Endometrial microvascular endothelial cells (primary cell): ENCODE data around the gene KIAA0408. TPM values are rescaled to one million over a fixed set of nuclear protein-coding genes. Genes with fewer than 3 reads are reported as not detected.

ENCODE experiments used
- in situ Hi-C: cut with HindIII; loops from 2 replicates; pipeline ENCODE4 v1.10.0; 2017; ENCODE audit warnings: low sequenced_read_pairs, low pct_unique_long_range_greater_than_20kb; ENCODE audit errors: inconsistent ontology term
- total RNA-seq: library from RNA; depleted of rRNA; stranded (reverse); fragments of >200 nt; gene quantifications from one replicate; pipeline ENCODE4 v1.2.3, GENCODE V29; 2015; ENCODE audit errors: inconsistent ontology term

KIAA0408 gene
- total RNA-seq, 1 donor from 2014 or later = not detected

DNA sequence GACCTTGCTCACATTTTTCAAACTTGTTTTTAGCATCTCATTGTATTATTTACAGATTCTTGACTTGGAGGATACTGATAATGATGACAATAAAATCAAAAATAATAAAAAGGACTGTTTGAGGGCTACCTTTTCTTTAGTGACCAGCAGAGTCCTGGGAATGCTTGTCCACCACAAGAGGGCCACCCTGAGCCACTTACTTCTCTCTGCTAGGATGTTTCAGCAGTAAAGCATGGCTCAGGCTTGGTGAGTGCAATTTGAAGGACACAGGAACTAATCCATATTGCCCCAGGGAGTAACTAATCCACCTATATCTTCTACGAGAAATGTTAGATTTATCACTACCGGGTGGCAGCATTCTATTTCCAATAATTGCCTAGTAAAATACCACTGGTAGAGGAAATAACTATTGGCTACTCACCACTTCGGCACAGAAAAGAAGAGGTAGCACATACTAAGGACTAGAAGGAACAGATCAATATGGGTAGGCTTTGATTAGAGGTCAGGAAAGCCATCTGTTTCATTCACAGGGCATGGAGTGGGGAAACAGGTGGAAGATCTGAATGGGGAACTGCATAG lies 5.8 kb upstream of the KIAA0408 start:
- in situ Hi-C loops = no loop called here

DNA sequence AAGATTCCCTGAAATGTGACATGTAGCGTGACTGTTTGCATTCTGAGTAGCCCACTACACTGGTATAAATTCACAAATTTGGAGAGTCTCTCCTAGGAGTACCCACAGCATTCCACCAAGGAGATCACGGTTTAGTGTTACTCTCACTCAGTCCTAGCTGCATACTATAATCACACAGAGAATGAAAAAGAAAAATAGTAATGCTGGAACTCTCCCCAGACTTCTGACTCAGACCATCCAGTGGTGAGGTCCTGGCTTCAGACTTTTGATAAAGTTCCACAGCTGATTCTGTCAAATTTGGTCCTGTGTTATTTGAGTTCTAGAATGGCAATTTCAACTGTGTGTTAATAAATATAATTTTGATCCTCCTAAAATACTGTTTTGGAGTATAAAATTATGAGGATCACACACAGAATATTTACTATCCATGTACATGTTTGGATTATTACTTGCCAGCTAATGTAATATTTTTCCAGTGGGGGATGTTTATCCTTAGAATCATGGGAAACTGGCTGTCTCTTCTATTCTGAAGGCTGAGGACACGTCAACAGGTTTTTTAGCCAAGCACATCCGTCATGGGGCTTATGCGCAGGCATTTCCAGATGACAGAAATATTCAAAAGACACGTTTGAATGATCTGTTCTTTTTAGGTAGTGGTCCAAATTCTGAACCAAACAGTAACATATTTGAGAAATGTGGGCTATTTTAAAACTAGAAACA lies 5.1 kb upstream of the KIAA0408 start:
- in situ Hi-C loops = no loop called here

DNA sequence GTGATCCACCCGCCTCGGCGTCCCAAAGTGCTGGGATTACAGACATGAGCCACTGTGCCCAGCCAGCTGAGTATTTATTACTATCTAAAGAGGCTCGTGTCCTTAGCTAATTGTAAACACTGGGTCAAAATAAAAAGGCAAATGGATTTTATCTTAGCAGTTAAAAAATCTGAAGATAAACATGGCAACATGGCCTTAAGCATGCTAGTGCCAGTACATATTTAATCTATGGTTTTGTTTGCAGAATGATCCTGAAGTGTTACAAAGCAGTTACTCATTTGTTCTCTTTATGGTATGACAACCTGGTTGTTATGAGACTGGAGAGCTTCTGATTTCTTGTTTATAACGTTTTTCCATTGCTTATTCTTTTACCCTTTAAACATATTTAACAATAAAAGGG lies 3.9 kb upstream of the KIAA0408 start:
- in situ Hi-C loops = no loop called here

DNA sequence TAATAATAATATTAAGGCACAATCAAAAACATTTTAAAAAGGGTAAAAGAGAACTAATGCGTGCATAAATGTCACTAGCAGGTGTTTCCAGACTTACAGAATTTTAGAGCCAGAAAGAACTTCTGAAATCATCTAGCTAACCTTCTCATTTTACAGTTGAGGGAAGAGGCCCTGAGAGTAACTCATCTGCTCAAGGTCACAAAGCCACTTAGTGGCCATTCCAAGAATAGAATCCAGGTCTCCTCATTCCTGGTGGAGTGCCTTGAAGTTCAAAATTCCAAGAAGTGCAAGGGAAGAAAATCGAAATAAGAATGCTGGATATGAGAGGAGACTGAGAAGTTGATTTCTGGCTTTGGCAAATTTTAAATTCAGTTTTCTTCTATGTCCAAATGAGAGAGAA lies 3.2 kb upstream of the KIAA0408 start:
- in situ Hi-C loops = no loop called here

GRCh38 chr6:127460465-127460864 lies 1.3 kb upstream of the KIAA0408 start:
- in situ Hi-C loops = no loop called here

- in situ Hi-C loops = no loop called here
These were observed 372 bp downstream of the KIAA0408 start for GRCh38 chr6:127458817-127459216.

GRCh38 chr6:127458222-127458621 lies 967 bp downstream of the KIAA0408 start:
- in situ Hi-C loops = no loop called here

GRCh38 chr6:127457456-127458064 lies 1.6 kb downstream of the KIAA0408 start:
- in situ Hi-C loops = no loop called here

DNA sequence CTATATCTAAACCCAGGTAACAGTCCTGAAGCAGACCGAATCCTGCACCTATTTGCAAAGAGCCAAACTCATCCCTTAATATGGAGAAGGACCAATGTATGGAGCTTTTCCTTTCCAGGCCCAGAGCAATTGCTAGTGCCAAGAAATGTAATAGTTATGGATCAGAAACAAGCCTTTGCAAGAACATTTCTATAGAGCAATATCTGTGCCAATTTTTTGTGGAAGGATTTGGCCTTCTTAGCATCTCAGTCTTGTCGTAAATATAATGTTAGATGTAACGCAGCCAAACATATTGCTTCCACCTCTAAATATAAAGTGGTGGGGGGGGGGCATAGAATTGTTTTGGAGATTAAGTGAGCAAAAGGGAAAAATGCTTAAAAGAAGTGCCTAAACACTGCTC lies 2.7 kb downstream of the KIAA0408 start:
- in situ Hi-C loops = no loop called here

GRCh38 chr6:127453845-127454619 lies 5.2 kb downstream of the KIAA0408 start:
- in situ Hi-C loops = no loop called here

GRCh38 chr6:127452803-127453202 lies 6.4 kb downstream of the KIAA0408 start:
- in situ Hi-C loops = no loop called here

- in situ Hi-C loops = no loop called here
These were observed 7.8 kb downstream of the KIAA0408 start for GRCh38 chr6:127451388-127451787.

GRCh38 chr6:127447780-127448179 lies 11.4 kb downstream of the KIAA0408 start:
- in situ Hi-C loops = no loop called here

GRCh38 chr6:127446356-127446755 lies 12.8 kb downstream of the KIAA0408 start:
- in situ Hi-C loops = no loop called here

DNA sequence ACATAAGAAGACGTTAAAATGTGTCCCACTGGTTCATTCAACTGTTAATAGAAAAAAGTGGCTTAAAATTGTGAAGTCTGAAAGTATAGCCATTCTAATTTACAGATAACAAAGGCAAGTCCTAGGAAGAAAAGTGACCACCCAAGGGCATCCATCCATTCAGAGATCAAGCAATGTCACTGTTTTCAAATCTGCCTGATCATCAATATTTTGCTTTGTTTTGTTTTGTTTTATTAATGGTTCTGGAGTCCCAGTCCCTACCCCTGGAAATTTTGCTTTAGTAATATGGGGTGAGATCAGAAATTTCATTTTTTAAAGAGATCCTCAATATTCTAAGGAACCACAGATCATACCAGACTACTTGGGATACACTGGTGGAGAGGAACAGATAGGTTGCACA lies 17.3 kb downstream of the KIAA0408 start:
- in situ Hi-C loops = no loop called here

GRCh38 chr6:127439718-127440117 lies 19.5 kb downstream of the KIAA0408 start:
- in situ Hi-C loops = no loop called here

DNA sequence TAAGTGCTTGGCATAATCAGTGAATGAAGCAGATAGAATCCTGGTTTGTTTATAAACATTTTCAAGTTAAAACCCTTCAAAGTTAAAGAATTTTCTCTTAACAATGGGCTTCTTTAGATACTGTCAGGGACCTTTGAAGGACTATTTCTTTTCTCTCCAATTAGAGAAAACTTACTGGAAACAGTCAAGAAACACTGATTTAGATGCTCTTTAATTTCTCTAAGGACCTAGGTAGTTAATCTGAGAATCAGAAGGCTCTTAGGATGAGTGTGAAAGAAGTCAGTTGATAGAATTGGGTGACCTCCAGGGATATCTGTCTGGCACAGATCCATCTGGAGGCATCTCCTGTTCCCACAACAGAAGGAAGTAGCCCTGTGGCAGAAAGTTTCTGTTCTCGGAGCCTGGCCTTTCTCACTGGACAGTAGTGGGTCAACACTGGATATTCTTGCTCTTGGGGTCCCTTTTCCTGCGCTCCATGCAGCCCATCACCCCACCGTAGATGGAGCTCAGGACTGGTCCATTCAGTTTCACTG lies 22.5 kb downstream of the KIAA0408 start:
- in situ Hi-C loops = no loop called here

DNA sequence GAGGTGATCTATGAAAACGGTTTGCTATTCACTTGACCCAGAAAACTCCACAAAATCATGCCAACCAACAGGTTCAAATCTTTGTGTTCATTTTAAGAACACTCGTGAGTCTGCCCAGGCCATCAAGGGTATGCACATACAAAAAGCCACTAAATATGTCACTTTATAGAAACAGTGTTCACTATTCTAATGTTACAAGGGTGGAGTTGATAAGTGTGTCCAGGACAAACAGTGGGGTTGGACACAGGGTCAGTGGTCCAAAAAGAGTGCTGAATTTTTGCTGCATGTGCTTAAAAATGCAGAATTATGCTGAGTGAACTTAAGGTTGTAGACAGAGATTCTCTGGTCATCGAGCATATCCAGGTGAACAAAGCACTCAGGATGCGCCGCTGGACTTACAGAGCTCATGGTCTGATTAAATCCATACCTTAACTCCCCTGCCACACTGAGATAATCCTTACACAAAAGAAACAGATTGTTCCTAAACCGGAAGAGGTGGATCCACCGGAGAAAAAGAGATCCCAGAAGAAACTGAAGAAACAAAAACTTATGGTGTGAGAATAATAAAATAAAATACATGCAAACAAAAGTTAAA lies 23.5 kb downstream of the KIAA0408 start:
- in situ Hi-C loops = no loop called here

- in situ Hi-C loops = no loop called here
These were observed 24.5 kb downstream of the KIAA0408 start for GRCh38 chr6:127434651-127435050.
